OCI-LY7 (cell line): Measurements from ENCODE around the gene ABCC12.

Source experiments
- EZH2phosphoT487 ChIP-seq: fragments of 200-600 bp; sonication (generic); IDR thresholded peaks from 2 replicates; pipeline ENCODE4 v1.6.1; 2018; ENCODE audit warnings: low read depth, borderline replicate concordance, mild to moderate bottlenecking, mixed run types, antibody characterized with exemption, low read length, moderate library complexity, mixed read lengths
- TF ChIP-seq, protein P1 (sequence below): fragments of 200-600 bp; sonication (generic); conservative IDR thresholded peaks from 2 replicates; pipeline ENCODE4 v1.5.1; 2014; ENCODE audit warnings: mild to moderate bottlenecking, antibody characterized with exemption, low read length, moderate library complexity, mixed read lengths

DNA sequence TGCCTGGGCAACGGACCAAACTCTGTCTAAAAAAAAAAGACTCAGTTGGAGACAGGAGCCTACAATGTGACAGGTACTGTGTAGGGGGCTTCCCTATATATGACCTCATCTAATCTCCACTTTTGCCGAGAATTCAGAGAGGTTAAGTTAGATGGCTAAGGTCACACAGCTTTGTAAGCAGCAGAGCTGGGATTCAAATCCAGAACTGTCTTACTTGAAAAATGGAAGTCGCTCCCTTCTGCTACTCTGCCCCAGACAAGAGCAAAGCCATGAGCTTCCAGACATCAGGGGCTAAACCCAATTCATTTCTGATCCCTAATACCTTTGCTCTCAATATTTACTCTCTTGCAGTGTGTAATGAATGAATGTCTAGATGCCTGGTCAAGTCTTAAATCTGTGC lies 41.5 kb upstream of the ABCC12 start:
- TF ChIP-seq, protein P1, sequence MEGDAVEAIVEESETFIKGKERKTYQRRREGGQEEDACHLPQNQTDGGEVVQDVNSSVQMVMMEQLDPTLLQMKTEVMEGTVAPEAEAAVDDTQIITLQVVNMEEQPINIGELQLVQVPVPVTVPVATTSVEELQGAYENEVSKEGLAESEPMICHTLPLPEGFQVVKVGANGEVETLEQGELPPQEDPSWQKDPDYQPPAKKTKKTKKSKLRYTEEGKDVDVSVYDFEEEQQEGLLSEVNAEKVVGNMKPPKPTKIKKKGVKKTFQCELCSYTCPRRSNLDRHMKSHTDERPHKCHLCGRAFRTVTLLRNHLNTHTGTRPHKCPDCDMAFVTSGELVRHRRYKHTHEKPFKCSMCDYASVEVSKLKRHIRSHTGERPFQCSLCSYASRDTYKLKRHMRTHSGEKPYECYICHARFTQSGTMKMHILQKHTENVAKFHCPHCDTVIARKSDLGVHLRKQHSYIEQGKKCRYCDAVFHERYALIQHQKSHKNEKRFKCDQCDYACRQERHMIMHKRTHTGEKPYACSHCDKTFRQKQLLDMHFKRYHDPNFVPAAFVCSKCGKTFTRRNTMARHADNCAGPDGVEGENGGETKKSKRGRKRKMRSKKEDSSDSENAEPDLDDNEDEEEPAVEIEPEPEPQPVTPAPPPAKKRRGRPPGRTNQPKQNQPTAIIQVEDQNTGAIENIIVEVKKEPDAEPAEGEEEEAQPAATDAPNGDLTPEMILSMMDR = no peak
- TF ChIP-seq EZH2phosphoT487 = no peak
